Measurements from ENCODE around the gene VWDE.

DNA sequence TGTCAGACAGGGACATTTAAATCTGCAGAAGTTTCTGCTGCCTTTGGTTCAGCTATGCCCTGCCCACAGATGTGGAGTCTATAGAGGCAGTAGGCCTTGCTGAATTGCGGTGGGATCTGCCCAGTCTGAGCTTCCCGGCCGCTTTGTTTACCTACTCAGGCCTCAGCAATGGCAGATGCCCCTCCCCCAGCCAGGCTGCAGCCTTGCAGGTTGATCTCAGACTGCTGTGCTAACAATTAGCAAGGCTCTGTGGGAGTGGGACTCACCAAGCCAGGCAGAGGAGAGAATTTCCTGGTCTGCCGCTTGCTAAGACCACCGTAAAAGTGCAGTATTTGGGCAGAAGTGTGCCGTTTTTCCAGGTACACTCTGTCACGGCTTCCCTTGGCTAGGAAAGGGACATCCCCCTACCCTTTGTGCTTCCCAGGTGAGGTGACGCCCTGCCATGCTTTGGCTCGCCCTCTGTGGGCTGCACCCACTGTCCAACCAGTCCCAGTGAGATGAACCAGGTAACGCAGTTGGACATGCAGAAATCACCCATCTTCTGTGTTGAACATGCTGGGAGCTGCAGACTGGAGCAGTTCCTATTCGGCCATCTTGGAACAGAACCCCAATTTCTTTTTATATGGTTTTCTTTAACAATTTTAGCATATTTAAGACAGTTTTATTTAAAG is 28.4 kb upstream of the VWDE start:
- TF ChIP-seq POLR2A (IDR thresholded peaks at IDR 0.05) (no peak), POLR2AphosphoS5 (IDR thresholded peaks at IDR 0.05) (no peak)
